HG03097 (cell line): ENCODE data around the gene TESMIN.

Experiments used
- ATAC-seq: cut with Tn5 transposase; IDR thresholded peaks from one replicate; pipeline ENCODE4 v1.9.1; 2021; ENCODE audit not compliant: unreplicated experiment, low FRiP score

Gene TESMIN

GRCh38 chr11:68664141-68664540, 87.2 kb downstream of the TESMIN start:
- ATAC-seq = no peak

- ATAC-seq = no peak
Measured at GRCh38 chr11:68663482-68664010, 87.8 kb downstream of the TESMIN start.

GRCh38 chr11:68661697-68662603, 89.4 kb downstream of the TESMIN start:
- ATAC-seq = no peak

GRCh38 chr11:68661014-68661413, 90.3 kb downstream of the TESMIN start:
- no peak for ATAC-seq

- ATAC-seq = no peak
Measured at GRCh38 chr11:68660066-68660810, 91.1 kb downstream of the TESMIN start.

- ATAC-seq = no peak
Measured at GRCh38 chr11:68659158-68659921, 92.0 kb downstream of the TESMIN start.

- ATAC-seq = no peak
Measured at GRCh38 chr11:68658661-68659060, 92.7 kb downstream of the TESMIN start.

GRCh38 chr11:68658097-68658496, 93.2 kb downstream of the TESMIN start:
- ATAC-seq = no peak
